Measurements from ENCODE around the gene SLC35F3.

DNA sequence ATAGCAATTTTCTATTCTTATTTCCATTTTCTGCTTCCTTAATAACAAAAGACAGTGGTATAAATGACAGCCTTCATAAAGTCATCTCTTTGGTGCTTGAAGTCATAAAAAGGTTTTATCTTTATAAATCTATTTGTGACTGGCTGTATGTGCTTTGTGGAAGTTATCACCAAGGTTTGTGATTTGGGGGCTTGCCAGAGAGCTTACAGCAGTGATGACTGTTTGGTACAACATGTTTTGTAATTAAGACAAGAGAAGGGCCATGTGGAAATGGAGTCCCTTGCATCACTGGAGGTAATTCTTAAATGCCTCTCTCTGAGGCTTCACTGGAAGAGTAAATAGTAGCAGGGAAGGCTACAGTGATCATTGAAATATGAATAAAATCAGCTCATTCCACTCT is 2.7 kb downstream of the SLC35F3 start:
- TF ChIP-seq, protein P1, sequence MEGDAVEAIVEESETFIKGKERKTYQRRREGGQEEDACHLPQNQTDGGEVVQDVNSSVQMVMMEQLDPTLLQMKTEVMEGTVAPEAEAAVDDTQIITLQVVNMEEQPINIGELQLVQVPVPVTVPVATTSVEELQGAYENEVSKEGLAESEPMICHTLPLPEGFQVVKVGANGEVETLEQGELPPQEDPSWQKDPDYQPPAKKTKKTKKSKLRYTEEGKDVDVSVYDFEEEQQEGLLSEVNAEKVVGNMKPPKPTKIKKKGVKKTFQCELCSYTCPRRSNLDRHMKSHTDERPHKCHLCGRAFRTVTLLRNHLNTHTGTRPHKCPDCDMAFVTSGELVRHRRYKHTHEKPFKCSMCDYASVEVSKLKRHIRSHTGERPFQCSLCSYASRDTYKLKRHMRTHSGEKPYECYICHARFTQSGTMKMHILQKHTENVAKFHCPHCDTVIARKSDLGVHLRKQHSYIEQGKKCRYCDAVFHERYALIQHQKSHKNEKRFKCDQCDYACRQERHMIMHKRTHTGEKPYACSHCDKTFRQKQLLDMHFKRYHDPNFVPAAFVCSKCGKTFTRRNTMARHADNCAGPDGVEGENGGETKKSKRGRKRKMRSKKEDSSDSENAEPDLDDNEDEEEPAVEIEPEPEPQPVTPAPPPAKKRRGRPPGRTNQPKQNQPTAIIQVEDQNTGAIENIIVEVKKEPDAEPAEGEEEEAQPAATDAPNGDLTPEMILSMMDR (IDR thresholded peaks at IDR 0.05): no peak
- TF ChIP-seq POLR2A (IDR thresholded peaks at IDR 0.05): no peak
